ENCODE data around the gene ACTR8.
A peak's percentile ranks its signal among the peaks of the same experiment; 100 is the strongest.
"Not testable (repeated sequence)": the region's sequence is repeated elsewhere in the genome, so short reads cannot be mapped to it uniquely, and the experiment has no call there.

Gene ACTR8, protein sequence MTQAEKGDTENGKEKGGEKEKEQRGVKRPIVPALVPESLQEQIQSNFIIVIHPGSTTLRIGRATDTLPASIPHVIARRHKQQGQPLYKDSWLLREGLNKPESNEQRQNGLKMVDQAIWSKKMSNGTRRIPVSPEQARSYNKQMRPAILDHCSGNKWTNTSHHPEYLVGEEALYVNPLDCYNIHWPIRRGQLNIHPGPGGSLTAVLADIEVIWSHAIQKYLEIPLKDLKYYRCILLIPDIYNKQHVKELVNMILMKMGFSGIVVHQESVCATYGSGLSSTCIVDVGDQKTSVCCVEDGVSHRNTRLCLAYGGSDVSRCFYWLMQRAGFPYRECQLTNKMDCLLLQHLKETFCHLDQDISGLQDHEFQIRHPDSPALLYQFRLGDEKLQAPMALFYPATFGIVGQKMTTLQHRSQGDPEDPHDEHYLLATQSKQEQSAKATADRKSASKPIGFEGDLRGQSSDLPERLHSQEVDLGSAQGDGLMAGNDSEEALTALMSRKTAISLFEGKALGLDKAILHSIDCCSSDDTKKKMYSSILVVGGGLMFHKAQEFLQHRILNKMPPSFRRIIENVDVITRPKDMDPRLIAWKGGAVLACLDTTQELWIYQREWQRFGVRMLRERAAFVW

DNA sequence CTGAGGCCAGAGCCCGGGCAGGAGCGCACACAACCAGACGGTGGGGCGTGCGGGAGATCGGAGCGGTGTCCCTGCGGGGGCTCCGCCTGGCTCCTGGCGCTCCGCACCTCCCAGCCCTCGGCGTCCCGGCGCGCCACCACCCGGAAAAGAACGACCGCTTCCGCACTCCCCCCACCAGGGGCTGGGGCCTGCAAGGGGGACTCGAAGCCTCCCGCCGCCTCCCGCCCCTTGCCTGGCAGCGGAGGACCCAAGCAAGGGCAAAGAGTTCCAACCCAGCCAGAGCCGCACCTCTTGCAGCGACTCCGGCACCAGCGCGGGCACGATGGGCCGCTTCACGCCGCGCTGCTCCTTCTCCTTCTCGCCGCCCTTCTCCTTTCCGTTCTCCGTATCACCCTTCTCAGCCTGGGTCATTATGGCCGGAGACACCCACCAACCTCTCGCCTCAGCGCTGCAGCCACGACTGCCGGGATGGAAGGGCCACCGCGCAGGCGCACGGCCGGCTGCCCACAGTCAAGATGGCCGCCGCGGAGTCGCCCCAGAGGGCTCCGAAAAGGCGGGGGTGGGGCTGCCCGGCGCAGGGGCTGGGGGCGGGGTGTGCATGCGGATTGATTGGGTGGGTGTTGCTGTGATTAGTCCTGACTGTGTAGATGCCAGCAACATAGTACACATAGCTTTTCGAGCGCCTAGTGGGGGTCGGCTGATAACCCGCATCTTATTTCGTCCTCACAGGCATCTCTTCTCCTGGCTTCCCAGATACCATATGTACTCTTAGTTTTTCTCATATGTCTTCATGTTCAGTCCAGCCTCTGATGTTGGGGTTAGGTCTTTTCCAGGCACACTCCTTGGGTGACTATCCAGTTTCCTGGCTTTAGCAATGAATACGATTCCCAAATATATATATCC lies at the start of gene ACTR8:
Gene ACTR8, minus strand, starts transcription at position 462 of the 903 bp plus-strand sequence. Its CDS starts 51 bp downstream, at position 411.
- in situ Hi-C loops (cut with MboI; ENCODE audit: low sequenced_read_pairs, unreplicated experiment) = no loop called here
- TF ChIP-seq, protein P1, sequence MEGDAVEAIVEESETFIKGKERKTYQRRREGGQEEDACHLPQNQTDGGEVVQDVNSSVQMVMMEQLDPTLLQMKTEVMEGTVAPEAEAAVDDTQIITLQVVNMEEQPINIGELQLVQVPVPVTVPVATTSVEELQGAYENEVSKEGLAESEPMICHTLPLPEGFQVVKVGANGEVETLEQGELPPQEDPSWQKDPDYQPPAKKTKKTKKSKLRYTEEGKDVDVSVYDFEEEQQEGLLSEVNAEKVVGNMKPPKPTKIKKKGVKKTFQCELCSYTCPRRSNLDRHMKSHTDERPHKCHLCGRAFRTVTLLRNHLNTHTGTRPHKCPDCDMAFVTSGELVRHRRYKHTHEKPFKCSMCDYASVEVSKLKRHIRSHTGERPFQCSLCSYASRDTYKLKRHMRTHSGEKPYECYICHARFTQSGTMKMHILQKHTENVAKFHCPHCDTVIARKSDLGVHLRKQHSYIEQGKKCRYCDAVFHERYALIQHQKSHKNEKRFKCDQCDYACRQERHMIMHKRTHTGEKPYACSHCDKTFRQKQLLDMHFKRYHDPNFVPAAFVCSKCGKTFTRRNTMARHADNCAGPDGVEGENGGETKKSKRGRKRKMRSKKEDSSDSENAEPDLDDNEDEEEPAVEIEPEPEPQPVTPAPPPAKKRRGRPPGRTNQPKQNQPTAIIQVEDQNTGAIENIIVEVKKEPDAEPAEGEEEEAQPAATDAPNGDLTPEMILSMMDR (IDR thresholded peaks at IDR 0.05; ENCODE audit: borderline replicate concordance, control extremely low read depth, extremely low read depth, insufficient read depth, missing control alignments) = no peak
- DNase-seq (ENCODE audit: low spot score) = peak; percentile 94

DNA sequence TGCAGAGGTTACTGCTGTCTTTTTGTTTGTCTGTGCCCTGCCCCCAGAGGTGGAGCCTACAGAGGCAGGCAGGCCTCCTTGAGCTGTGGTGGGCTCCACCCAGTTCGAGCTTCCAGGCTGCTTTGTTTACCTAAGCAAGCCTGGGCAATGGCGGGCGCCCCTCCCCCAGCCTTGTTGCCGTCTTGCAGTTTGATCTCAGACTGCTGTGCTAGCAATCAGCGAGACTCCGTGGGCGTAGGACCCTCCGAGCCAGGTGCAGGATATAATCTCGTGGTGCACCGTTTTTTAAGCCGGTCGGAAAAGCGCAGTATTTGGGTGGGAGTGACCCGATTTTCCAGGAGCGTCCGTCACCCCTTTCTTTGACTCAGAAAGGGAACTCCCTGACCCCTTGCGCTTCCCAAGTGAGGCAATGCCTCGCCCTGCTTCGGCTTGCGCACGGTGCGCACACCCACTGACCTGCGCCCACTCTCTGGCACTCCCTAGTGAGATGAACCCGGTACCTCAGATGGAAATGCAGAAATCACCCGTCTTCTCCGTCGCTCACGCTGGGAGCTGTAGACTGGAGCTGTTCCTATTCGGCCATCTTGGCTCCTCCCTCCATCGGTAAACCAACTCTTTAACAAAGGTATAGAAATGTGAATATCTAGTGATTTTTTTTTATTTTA lies 45.4 kb upstream of the ACTR8 start:
- in situ Hi-C loops (cut with MboI; ENCODE audit: low sequenced_read_pairs, unreplicated experiment) = loop anchor here (25.0 kb wide), 1 partner anchor 435 kb away; no protein-coding TSS in a partner anchor
- not testable (repeated sequence) for DNase-seq (ENCODE audit: low spot score)

DNA sequence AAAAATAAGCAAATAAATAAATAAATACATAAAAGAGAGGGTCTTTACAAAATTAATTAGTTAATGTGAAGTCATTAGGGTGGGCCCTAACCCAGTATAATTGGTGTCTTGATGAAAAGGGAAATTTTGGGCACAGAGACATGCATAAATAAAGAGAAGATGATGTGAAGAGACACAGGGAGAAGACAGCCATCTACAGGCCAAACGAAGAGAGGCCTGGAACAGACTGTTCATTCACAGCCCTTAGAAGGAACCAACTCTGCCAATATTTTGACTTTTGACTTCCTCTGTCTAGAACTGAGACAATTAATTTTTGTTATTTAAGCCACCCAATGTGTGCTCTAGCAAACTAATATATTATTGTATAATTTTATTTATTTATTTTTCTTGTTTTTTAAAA lies 39.3 kb upstream of the ACTR8 start:
- in situ Hi-C loops (cut with MboI; ENCODE audit: low sequenced_read_pairs, unreplicated experiment) = no loop called here
- TF ChIP-seq, protein P1 (IDR thresholded peaks at IDR 0.05; ENCODE audit: borderline replicate concordance, control extremely low read depth, extremely low read depth, insufficient read depth, missing control alignments) = peak; percentile 39
- peak; percentile 25 for DNase-seq (ENCODE audit: low spot score)

DNA sequence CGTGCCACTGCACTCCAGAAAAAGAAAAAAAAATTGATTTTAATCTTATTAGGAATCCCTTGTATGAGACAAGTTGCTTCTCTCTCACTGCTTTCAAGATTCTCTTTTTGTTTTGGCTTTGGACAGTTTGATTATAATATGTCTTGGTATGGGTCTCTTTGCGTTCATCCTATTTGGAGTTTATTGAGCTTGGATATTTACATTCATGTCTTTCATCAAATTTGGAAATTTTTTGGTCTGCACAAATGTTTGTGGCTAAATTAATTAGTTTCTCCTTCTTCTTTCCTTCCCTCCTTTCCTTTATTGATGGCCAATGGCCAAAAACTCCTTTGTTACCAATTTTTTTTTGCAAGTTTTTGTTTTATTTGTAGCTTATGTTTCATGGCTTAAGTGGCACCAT lies 37.8 kb upstream of the ACTR8 start:
- TF ChIP-seq, protein P1 (IDR thresholded peaks at IDR 0.05; ENCODE audit: borderline replicate concordance, control extremely low read depth, extremely low read depth, insufficient read depth, missing control alignments) = no peak
- in situ Hi-C loops (cut with MboI; ENCODE audit: low sequenced_read_pairs, unreplicated experiment) = no loop called here
- DNase-seq (ENCODE audit: low spot score) = no peak

DNA sequence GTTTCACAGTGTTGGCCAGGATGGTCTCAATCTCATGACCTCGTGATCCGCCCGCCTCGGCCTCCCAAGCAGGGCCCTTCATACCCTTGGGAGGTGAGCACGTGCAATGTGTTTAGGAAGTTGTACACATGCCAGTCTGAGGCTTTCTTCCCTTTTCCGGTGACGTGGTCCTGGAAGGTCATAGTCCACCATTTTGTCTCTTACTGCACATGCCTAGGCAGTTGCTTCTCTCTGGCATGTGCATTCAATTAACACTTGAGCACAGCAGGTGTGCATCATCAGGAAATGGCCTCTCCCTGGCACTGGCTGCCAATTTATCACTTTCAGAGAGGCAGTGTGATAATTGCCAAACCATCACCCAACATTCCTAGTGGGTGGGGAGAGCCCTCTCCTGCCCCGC lies 31.4 kb upstream of the ACTR8 start:
- in situ Hi-C loops (cut with MboI; ENCODE audit: low sequenced_read_pairs, unreplicated experiment) = no loop called here
- TF ChIP-seq, protein P1 (IDR thresholded peaks at IDR 0.05; ENCODE audit: borderline replicate concordance, control extremely low read depth, extremely low read depth, insufficient read depth, missing control alignments) = no peak
- DNase-seq (ENCODE audit: low spot score) = no peak

DNA sequence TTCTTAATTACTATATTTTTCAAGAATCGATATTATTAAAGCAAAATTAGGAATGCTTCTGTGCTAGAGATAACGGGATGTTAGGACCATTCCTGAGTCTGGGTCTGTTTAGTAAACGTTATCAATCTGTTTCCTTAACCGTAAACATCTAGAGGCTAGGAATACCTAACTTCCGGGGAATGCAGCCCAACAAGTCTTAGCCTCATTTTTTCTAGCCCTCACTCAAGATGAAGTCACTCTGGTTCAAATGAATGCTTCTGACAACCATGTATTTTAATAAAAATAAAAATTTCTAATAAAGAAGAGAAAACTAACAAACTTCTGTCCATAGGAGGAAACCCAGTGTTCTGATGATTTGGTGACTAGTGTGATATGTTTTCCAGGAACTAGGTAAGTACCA lies 20.8 kb upstream of the ACTR8 start:
- TF ChIP-seq, protein P1 (IDR thresholded peaks at IDR 0.05; ENCODE audit: borderline replicate concordance, control extremely low read depth, extremely low read depth, insufficient read depth, missing control alignments) = no peak
- no peak for DNase-seq (ENCODE audit: low spot score)
- in situ Hi-C loops (cut with MboI; ENCODE audit: low sequenced_read_pairs, unreplicated experiment) = no loop called here

Measured in GM13976 (cell line).